Ectodermal cell (in vitro differentiated cells): Measurements from ENCODE around the gene SPOCK1.
A peak's percentile ranks its signal among the peaks of the same experiment; 100 is the strongest.

Experiments
- H3K27ac ChIP-seq: 2 replicates; pipeline ENCODE4 v1.7.0; 2013; ENCODE audit warnings: mild to moderate bottlenecking, low read depth, low read length; ENCODE audit not compliant: insufficient read depth, poor library complexity, severe bottlenecking
- H3K27me3 ChIP-seq: 2 replicates; pipeline ENCODE4 v1.7.0; 2013; ENCODE audit warnings: mild to moderate bottlenecking, low read length; ENCODE audit not compliant: insufficient read depth, control insufficient read depth, poor library complexity, severe bottlenecking
- H3K36me3 ChIP-seq: one replicate; pipeline ENCODE4 v1.7.0; 2013; ENCODE audit warnings: low read length; ENCODE audit not compliant: control insufficient read depth, insufficient read depth
- H3K4me1 ChIP-seq: one replicate; pipeline ENCODE4 v1.7.0; 2013; ENCODE audit warnings: low read length; ENCODE audit not compliant: control insufficient read depth, insufficient read depth
- H3K4me3 ChIP-seq: 2 replicates; pipeline ENCODE4 v1.7.0; 2013; ENCODE audit warnings: low read depth, low read length, control low read depth; ENCODE audit not compliant: insufficient read depth
- H3K9me3 ChIP-seq: 2 replicates; pipeline ENCODE4 v1.7.0; 2013; ENCODE audit warnings: mild to moderate bottlenecking, low read length, moderate library complexity; ENCODE audit not compliant: control insufficient read depth
- WGBS, 2 experiments: methylation state at CpG; one replicate each; pipeline ENCODE4 v1.1.7; 2013; ENCODE audit warnings: missing lambda C conversion rate in 2 of 2; 5-methylcytosine and 5-hydroxymethylcytosine counted together

SPOCK1 gene

GRCh38 chr5:137497396-137498290 lies 1.5 kb downstream of the SPOCK1 start:
- H3K36me3 ChIP-seq, result no peaks in the 10 kb centered on the region
- peak overlapping the region; percentile 46 for H3K4me3 ChIP-seq
- peaks cover 3% of the 10 kb centered on the region for H3K4me1 ChIP-seq
- H3K27me3 ChIP-seq, result peaks cover 39% of the 10 kb centered on the region
- no peaks in the 10 kb centered on the region for H3K9me3 ChIP-seq
- H3K27ac ChIP-seq, result no peak overlapping the region
- 77 to 78% methylated on average over 22 of the region's 22 CpGs for WGBS, 2 experiments

GRCh38 chr5:137496919-137497318 lies 2.2 kb downstream of the SPOCK1 start:
- Histone ChIP-seq H3K9me3 (no peaks in the 10 kb centered on the region), H3K36me3 (no peaks in the 10 kb centered on the region), H3K4me1 (peaks cover 3% of the 10 kb centered on the region), H3K27me3 (peaks cover 39% of the 10 kb centered on the region), H3K4me3 (no peak overlapping the region), H3K27ac (no peak overlapping the region)
- WGBS, 2 experiments, result no CpG with 5 or more reads among the region's 1 CpG

GRCh38 chr5:137492331-137492730 lies 6.8 kb downstream of the SPOCK1 start:
- 100% methylated on average over 1 of the region's 1 CpG for WGBS, 2 experiments
- Histone ChIP-seq H3K4me3 (no peak overlapping the region), H3K36me3 (no peaks in the 10 kb centered on the region), H3K27me3 (peaks cover 21% of the 10 kb centered on the region), H3K27ac (no peak overlapping the region), H3K4me1 (no peaks in the 10 kb centered on the region), H3K9me3 (no peaks in the 10 kb centered on the region)

- Histone ChIP-seq H3K4me3 (no peak overlapping the region), H3K9me3 (no peaks in the 10 kb centered on the region), H3K27ac (no peak overlapping the region), H3K36me3 (no peaks in the 10 kb centered on the region), H3K27me3 (peaks cover 8% of the 10 kb centered on the region), H3K4me1 (no peaks in the 10 kb centered on the region)
- WGBS, 2 experiments, result 86 to 90% methylated on average over 4 of the region's 4 CpGs
Observed at GRCh38 chr5:137491121-137491520, 8.0 kb downstream of the SPOCK1 start.

- Histone ChIP-seq H3K4me3 (no peak overlapping the region), H3K27ac (no peak overlapping the region), H3K36me3 (no peaks in the 10 kb centered on the region), H3K4me1 (no peaks in the 10 kb centered on the region), H3K27me3 (peaks cover 7% of the 10 kb centered on the region), H3K9me3 (no peaks in the 10 kb centered on the region)
- 88 to 92% methylated on average over 3 of the region's 3 CpGs for WGBS, 2 experiments
Observed at GRCh38 chr5:137490591-137490990, 8.5 kb downstream of the SPOCK1 start.

GRCh38 chr5:137488974-137489373 lies 10.2 kb downstream of the SPOCK1 start:
- Histone ChIP-seq H3K27me3 (no peaks in the 10 kb centered on the region), H3K4me3 (no peak overlapping the region), H3K36me3 (no peaks in the 10 kb centered on the region), H3K4me1 (no peaks in the 10 kb centered on the region), H3K27ac (no peak overlapping the region), H3K9me3 (no peaks in the 10 kb centered on the region)
- 100% methylated on average over 2 of the region's 2 CpGs for WGBS, 2 experiments

- Histone ChIP-seq H3K9me3 (no peaks in the 10 kb centered on the region), H3K4me3 (no peak overlapping the region), H3K36me3 (no peaks in the 10 kb centered on the region), H3K4me1 (no peaks in the 10 kb centered on the region), H3K27ac (no peak overlapping the region), H3K27me3 (no peaks in the 10 kb centered on the region)
- WGBS, 2 experiments, result 96 to 97% methylated on average over 9 to 10 of the region's 10 CpGs
Observed at GRCh38 chr5:137488516-137488915, 10.6 kb downstream of the SPOCK1 start.

GRCh38 chr5:137487600-137487999 lies 11.5 kb downstream of the SPOCK1 start:
- Histone ChIP-seq H3K27me3 (no peaks in the 10 kb centered on the region), H3K4me3 (no peak overlapping the region), H3K9me3 (no peaks in the 10 kb centered on the region), H3K4me1 (no peaks in the 10 kb centered on the region), H3K27ac (no peak overlapping the region), H3K36me3 (no peaks in the 10 kb centered on the region)
- WGBS, 2 experiments, result 88 to 96% methylated on average over 1 of the region's 1 CpG

- no peaks in the 10 kb centered on the region for H3K27me3 ChIP-seq
- H3K9me3 ChIP-seq, result no peaks in the 10 kb centered on the region
- H3K4me3 ChIP-seq, result no peak overlapping the region
- no peak overlapping the region for H3K27ac ChIP-seq
- 82 to 93% methylated on average over 2 of the region's 2 CpGs for WGBS, 2 experiments
- H3K36me3 ChIP-seq, result no peaks in the 10 kb centered on the region
- no peaks in the 10 kb centered on the region for H3K4me1 ChIP-seq
Observed at GRCh38 chr5:137486707-137487106, 12.4 kb downstream of the SPOCK1 start.

- WGBS, 2 experiments, result 91 to 94% methylated on average over 4 of the region's 4 CpGs
- no peak overlapping the region for H3K27ac ChIP-seq
- no peaks in the 10 kb centered on the region for H3K9me3 ChIP-seq
- H3K36me3 ChIP-seq, result no peaks in the 10 kb centered on the region
- H3K27me3 ChIP-seq, result no peaks in the 10 kb centered on the region
- H3K4me3 ChIP-seq, result no peak overlapping the region
- no peaks in the 10 kb centered on the region for H3K4me1 ChIP-seq
Observed at GRCh38 chr5:137481596-137481995, 17.5 kb downstream of the SPOCK1 start.
